Activated effector memory CD4-positive, alpha-beta T cell treated with Interleukin-2 at 50 U/mL for 16 hours (primary cell): ENCODE data around the gene NAT9.
A peak's percentile ranks its signal among the peaks of the same experiment; 100 is the strongest.

ENCODE experiments used
- DNase-seq: peaks from one replicate; pipeline ENCODE4 v3.0.0-alpha.2; 2020

Gene NAT9

GRCh38 chr17:74778960-74779359, 2.8 kb upstream of the NAT9 start:
- no peak for DNase-seq

GRCh38 chr17:74777901-74778515, 1.9 kb upstream of the NAT9 start:
- DNase-seq: no peak

GRCh38 chr17:74776990-74777389, 845 bp upstream of the NAT9 start:
- DNase-seq: no peak

- DNase-seq: no peak
These were observed 619 bp downstream of the NAT9 start for GRCh38 chr17:74775409-74776043.

GRCh38 chr17:74773871-74774286, 2.3 kb downstream of the NAT9 start:
- DNase-seq: no peak

- DNase-seq: no peak
These were observed 2.7 kb downstream of the NAT9 start for GRCh38 chr17:74773414-74773813.

- DNase-seq: no peak
These were observed 4.1 kb downstream of the NAT9 start for GRCh38 chr17:74772053-74772452.

GRCh38 chr17:74771319-74771914, 4.7 kb downstream of the NAT9 start:
- no peak for DNase-seq

GRCh38 chr17:74770498-74771318, 5.4 kb downstream of the NAT9 start:
- DNase-seq: peak; percentile 64

GRCh38 chr17:74769856-74770497, 6.2 kb downstream of the NAT9 start:
- no peak for DNase-seq

GRCh38 chr17:74769266-74769855, 6.8 kb downstream of the NAT9 start:
- DNase-seq: no peak

GRCh38 chr17:74768763-74769114, 7.4 kb downstream of the NAT9 start:
- DNase-seq: no peak

GRCh38 chr17:74768069-74768762, 7.9 kb downstream of the NAT9 start:
- DNase-seq: no peak

- no peak for DNase-seq
These were observed 9.0 kb downstream of the NAT9 start for GRCh38 chr17:74767111-74767516.

- DNase-seq: no peak
These were observed 9.7 kb downstream of the NAT9 start for GRCh38 chr17:74766413-74766812.

GRCh38 chr17:74764751-74765286, 11.3 kb downstream of the NAT9 start:
- no peak for DNase-seq

- DNase-seq: no peak
These were observed 12.4 kb downstream of the NAT9 start for GRCh38 chr17:74763565-74764387.

GRCh38 chr17:74761931-74762330, 14.2 kb downstream of the NAT9 start:
- DNase-seq: no peak

- DNase-seq: no peak
These were observed 14.7 kb downstream of the NAT9 start for GRCh38 chr17:74761419-74761818.

- DNase-seq: no peak
These were observed 15.6 kb downstream of the NAT9 start for GRCh38 chr17:74760404-74761105.
